Stimulated activated CD4-positive, alpha-beta T cell treated with anti-CD3 and anti-CD28 coated beads, Interleukin-15, amount 100 ng/mL, for 48 hours (primary cell): ENCODE results near the gene ATG5.

Experiments
- DNase-seq, 2 donors: peaks; one replicate each; pipeline ENCODE4 v3.0.0-alpha.2; 2020; ENCODE audit warnings: low read depth in 2 of 2

ATG5 gene

GRCh38 chr6:106325336-106326178, at the start of gene ATG5:
Gene ATG5 (minus strand): TSS chr6:106325760. CDS start chr6:106316208, 9,552 bp downstream.
- peak; percentile 100 for DNase-seq

GRCh38 chr6:106373502-106374239, 48.1 kb upstream of the ATG5 start:
- no peak for DNase-seq

- no peak for DNase-seq
Measured at GRCh38 chr6:106372838-106373501, 47.4 kb upstream of the ATG5 start.

GRCh38 chr6:106370639-106371038, 45.1 kb upstream of the ATG5 start:
- DNase-seq, result no peak

- DNase-seq, result no peak
Measured at GRCh38 chr6:106369739-106370138, 44.2 kb upstream of the ATG5 start.

- DNase-seq, result no peak
Measured at GRCh38 chr6:106363401-106364138, 38.0 kb upstream of the ATG5 start.

GRCh38 chr6:106360989-106361430, 35.5 kb upstream of the ATG5 start:
- DNase-seq, result peak in 1 of 2 donors; percentile 20

GRCh38 chr6:106360410-106360988, 34.9 kb upstream of the ATG5 start, which contains the start of gene CRYBG1:
Gene CRYBG1 (plus strand): TSS chr6:106360717. CDS start chr6:106360909, 192 bp downstream.
- DNase-seq, result peak in 1 of 2 donors; percentile 60

- DNase-seq, result no peak
Measured at GRCh38 chr6:106359959-106360409, 34.4 kb upstream of the ATG5 start.

GRCh38 chr6:106356378-106356777, 30.8 kb upstream of the ATG5 start:
- DNase-seq, result no peak

- no peak for DNase-seq
Measured at GRCh38 chr6:106347219-106347618, 21.7 kb upstream of the ATG5 start.

GRCh38 chr6:106339334-106340029, 13.9 kb upstream of the ATG5 start:
- DNase-seq, result peak; percentile 36 to 37

- peak; percentile 19 to 24 for DNase-seq
Measured at GRCh38 chr6:106334646-106335448, 9.3 kb upstream of the ATG5 start.

- no peak for DNase-seq
Measured at GRCh38 chr6:106324726-106325335, 729 bp downstream of the ATG5 start.

- no peak for DNase-seq
Measured at GRCh38 chr6:106321940-106322339, 3.6 kb downstream of the ATG5 start.

GRCh38 chr6:106318851-106319250, 6.7 kb downstream of the ATG5 start:
- DNase-seq, result no peak

- DNase-seq, result no peak
Measured at GRCh38 chr6:106318061-106318460, 7.5 kb downstream of the ATG5 start.

- no peak for DNase-seq
Measured at GRCh38 chr6:106316375-106316766, 9.2 kb downstream of the ATG5 start.

- DNase-seq, result no peak
Measured at GRCh38 chr6:106315765-106316374, 9.7 kb downstream of the ATG5 start.
